GM21825 (cell line): Measurements from ENCODE around the gene THAP8.

ENCODE experiments used
- ATAC-seq: cut with Tn5 transposase; IDR thresholded peaks from one replicate; pipeline ENCODE4 v1.9.1; 2021; ENCODE audit warnings: mild to moderate bottlenecking, moderate library complexity; ENCODE audit not compliant: unreplicated experiment

The THAP8 gene

DNA sequence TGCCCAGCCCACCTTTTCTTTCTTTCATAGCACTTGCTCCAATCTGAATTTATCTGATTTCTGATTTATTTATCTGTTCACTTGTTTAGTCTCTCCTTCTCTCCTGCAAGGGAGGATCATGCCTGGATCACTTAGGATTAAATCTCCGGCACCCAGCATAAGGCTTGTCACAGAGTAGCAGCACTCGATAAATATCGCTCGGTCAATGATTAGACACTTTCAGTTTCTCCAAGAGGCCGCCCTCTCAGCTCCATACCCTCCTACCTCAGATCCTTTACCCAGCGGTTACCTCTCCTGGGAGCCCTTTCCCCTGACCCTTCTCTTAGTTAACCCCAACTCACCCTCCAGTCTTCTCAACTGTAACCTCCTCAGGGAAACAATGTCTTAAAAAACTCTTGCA lies 22.8 kb downstream of the THAP8 start:
- no peak for ATAC-seq

GRCh38 chr19:36030264-36031148 lies 23.6 kb downstream of the THAP8 start:
- no peak for ATAC-seq

DNA sequence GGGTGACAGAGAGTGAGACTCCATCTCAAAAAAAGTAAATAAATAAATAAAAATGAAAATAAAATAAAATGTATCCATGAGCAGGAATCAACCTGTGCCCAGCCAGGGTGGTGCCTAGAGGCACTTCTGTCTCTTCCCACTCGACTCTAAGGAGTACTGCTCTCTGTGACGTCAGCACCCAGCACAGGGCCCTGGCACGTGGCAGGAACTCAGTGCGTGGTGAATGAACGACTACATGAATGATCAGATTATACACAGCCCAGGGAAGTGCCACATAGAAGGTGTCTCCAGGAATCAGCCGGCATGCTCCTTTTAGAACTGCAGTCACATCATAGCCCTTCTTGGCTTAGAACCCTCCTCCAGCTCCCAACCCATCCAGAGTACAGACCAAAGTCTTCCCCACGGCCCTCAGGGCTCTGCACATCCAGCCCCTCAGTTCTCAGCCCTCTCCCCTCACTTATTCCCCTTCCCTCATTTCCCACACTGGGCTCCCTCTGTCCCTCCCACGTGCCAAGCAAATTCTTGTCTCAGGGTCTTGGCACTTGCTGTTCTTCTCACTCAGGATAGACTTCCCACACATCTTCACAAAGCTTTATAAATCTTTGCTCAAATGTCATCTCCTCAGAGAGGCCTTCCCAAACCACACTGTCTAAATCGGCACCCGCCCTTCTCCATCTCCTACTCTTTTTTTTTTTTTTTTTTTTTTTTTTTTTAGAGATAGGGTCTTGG lies 25.6 kb downstream of the THAP8 start:
- no peak for ATAC-seq

DNA sequence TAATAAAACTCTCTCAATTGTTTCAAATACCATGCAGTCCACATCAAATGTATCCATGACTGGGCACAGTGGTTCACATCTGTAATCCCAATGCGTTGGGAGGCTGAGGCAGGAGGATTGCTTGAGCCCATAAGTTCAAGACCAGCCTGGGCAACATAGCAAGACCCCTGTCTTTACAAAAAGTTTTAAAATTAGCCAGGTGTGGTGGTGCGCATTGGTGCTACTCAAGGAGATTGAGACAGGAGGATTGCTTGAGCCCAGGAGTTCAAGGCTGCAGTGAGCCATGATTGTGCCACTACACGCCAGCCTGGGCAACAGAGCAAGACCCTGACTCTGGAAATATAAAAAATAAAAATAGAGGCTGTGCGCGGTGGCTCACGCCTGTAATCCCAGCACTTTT lies 26.4 kb downstream of the THAP8 start:
- no peak for ATAC-seq

DNA sequence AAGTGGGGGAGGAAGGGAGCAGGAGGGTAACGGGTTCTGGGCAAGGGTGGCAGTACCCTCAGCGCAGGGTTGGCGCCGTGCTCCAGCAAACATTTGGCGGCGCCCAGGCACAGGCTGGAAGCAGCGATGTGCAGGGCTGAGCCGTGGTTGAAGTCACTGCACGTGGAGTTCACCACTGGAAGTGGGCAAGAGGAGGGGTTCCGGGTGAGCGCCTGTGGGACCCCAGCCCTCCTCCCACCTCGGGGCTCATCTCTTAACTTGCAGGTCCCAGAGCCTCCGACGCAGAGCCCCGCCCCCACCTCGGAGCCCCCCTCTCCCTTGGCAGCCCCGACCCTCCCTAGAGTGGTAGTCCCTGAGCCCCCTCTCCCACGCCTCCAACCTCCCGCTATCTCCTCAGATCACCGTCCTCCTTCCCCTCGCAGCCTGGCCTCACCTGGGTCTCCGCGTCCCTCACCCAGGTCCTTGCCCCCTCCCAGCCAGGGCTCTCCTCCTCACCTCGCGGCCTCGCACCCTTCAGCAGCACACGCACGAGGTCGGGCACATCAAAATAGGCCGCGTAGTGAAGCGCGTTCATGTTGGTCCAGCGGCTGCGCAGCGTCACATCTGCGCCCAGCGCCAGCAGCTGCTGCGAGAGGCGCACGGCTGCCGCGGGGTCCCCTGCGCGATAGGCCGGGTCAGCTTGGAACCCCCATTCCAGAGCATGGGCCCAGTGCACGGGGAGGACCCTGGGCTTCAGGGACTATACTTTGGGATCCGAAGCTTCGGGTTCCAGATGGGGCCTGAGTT lies 27.8 kb downstream of the THAP8 start:
- no peak for ATAC-seq

DNA sequence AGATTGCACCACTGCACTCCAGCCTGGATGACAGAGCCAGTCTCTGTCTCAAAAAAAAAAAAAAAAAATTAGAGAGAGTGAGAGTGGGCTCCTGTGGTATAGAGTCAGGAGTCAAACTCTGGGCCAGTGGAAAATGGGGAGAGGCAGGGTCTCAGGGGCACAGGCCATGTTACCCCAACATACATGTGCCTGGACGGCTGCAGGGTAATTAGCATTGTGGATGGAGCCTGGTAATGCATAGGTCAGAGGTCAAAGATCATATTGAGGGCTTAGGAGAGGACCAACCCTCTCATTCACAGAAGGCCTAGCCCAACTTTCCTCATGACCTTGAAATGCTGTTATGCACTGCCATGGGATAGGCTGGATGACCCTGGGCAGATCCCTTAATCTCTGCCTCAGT lies 28.5 kb downstream of the THAP8 start:
- ATAC-seq: no peak

- no peak for ATAC-seq
Observed at GRCh38 chr19:36023432-36023831, 30.7 kb downstream of the THAP8 start.

- no peak for ATAC-seq
Observed at GRCh38 chr19:36019061-36019670, 34.9 kb downstream of the THAP8 start.

DNA sequence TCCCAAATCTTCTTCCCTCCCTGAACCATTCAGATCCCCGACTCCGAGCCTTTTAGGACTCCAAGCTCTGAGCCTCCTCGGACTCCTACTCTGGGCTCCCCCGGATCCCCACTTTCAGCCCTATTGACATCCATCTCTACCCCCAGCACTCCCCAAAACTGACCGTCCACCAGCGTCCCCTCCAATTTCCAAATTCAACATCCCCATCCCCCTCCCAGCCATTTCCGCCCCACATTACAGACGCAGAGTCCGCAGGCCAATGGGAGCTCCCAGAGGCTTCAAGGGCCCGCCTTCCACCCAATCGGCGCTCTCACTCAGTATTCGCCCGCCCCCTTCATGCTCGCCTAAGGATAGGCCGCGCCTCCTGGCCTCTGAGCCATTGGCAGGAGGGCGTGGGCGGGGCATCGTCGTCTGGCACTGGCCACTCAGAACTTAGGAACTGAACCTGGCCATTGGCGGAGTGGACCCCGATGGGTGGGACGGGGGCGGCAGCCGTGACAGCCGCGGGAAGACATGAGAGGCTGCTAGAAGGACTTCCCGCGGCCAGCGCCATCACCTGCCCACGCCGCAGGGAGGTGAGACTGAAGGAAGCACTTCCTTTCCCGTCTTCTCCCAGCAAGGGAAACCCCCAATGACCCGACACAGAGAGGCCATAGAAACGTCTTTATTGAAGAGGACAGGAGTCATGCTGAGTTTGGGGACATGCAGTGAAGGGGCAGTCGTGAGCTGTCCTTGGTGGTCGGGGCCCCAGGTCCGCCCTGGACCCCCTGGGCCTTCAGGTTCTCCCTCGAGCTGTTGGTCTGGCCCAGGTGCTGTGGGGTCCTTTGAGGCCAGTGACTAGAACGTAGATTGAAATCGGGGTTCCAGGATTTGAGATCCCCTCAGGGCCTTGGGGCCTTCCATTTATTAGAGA lies 39.8 kb downstream of the THAP8 start, which contains the start of gene ALKBH6:
Gene ALKBH6 (minus strand): TSS at position 202 of the 913 bp plus-strand sequence. CDS start 816 bp downstream, outside the sequence.
- ATAC-seq: peak; percentile 89

DNA sequence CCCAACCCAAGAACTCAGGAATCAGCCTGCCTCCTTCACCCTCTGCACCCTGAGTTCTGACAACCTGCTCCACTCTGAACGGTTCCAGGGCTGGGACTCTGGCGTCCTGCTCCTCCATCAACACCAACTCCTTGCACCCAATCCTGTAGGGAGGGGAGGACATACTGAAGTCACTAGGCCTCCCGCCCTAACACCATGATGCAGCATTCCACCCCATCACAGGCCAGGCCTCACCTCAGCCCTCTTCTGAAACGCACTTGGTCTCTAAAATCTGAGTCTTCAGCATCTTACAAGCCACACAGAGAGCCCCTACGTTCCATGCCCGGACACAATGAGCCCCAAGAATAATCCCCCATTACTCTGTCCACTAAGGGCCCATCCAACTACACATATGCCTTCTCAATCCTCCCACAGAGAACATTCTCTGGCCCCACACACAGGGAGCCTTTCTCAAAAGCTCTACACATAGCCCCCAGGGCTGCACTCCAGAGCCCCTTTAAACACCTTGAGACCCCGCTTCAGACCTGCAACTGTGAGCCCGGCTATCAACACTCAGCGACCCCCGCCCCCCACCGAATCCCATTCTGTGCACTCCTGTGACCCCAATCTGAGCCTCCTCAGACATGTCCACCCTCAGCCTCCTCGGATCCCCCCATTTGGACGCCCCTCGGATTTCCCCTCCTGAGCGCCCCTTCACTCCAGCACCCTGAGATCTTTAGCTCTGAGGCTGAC lies 40.6 kb downstream of the THAP8 start:
- no peak for ATAC-seq

DNA sequence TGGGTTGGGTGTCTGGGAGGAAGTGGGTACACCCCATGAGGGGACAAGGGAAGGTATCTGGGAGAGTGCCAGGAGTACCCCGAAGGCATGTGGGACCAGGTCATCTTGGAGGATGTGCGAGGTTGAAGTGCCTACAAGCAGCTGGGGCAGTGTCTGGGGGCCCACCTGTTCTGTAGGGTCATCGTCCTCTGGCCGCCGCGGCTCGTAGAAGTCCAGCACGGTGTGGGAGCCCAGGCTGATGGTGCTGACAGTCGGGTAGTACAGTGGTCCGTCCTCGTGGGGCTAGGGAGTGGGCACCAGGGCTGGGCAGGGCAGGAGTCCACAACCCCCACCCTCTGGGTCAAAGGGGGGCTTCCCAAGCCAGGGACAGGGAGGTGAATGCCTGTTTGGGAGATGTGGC lies 43.7 kb downstream of the THAP8 start:
- no peak for ATAC-seq

GRCh38 chr19:36009633-36010379 lies 44.3 kb downstream of the THAP8 start:
- ATAC-seq: no peak

DNA sequence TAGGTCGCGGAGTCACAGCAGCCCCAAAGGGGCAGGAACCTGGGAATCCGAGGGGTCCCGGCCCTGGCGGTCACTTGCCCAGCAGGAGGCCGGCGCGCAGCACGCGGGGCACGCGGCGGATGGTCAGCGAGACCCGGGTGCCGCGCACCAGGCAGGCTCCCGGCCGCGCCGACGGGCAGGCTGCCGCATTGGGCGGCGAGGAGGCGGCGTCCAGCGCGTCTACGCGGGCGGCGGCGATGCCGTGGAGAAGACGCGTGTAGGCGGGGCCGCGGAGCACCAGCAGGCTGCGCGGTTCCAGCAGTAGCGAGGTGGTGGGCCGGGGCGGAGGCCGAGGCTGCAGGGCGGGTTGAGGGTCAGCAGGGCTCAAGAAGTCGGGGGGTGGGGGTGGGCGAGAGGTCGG lies 44.9 kb downstream of the THAP8 start:
- no peak for ATAC-seq

- no peak for ATAC-seq
Observed at GRCh38 chr19:36008336-36008978, 45.6 kb downstream of the THAP8 start, which contains the start of gene SYNE4. Gene SYNE4 (minus strand): TSS chr19:36008813. CDS start chr19:36008681, 132 bp downstream.

DNA sequence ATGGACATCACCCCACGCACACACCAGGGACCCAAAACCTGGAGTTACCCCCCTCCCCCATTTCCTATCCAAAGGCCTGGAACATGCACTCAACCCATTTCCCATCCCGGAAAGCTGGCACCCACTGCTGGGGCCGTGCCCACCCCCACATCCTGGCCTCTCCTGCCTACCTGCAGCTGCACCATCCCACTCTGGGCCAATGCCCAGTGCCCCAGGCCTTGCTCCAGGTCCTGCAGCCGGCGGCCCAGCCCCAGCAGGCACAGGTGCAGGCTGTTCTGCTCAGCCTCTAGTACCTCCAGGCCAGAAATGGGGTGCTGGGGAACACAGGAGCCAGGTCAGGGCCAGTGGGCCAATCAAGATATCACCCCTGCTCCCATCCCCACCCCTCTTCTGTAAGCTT lies 47.1 kb downstream of the THAP8 start:
- no peak for ATAC-seq

DNA sequence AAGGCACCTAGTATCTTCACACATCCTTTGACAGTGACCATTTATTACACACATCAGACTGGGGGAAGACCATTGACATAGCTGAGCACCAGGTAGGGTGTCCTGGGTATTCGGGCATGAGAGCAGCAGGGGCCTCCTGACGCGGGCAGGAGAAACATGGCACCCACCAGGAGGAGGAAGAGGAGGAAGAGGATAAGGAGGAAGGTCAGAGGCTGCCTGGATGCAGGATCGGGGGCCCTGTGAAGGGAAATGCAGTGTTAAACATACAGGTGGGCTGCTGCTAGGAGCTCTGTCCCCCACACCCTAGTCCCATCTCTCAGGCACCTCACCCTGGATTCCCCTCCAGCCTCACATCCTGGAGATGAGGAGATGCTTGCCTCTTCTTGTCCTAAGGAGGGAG lies 50.8 kb downstream of the THAP8 start:
- ATAC-seq: no peak

- ATAC-seq: no peak
Observed at GRCh38 chr19:36001605-36002004, 52.5 kb downstream of the THAP8 start.

- ATAC-seq: no peak
Observed at GRCh38 chr19:35996777-35997176, 57.3 kb downstream of the THAP8 start.
